Progenitor cell of endocrine pancreas (in vitro differentiated cells): Measurements from ENCODE around the gene LCE2A. TPM values are rescaled to one million over a fixed set of nuclear protein-coding genes. Genes with fewer than 3 reads are reported as not detected.

Experiments
- DNase-seq: peaks from one replicate; pipeline ENCODE4 v3.0.0; 2021; ENCODE audit warnings: low spot score; ENCODE audit not compliant: unreplicated experiment
- H3K27ac Mint-ChIP-seq: 2 replicates; pipeline ENCODE4 v1.8.0; 2021; ENCODE audit warnings: mild to moderate bottlenecking, moderate library complexity, mixed read lengths
- H3K27me3 Mint-ChIP-seq: 2 replicates; pipeline ENCODE4 v1.8.0; 2021; ENCODE audit warnings: mixed read lengths
- H3K36me3 Mint-ChIP-seq: 2 replicates; pipeline ENCODE4 v1.8.0; 2022; ENCODE audit warnings: mixed read lengths; ENCODE audit not compliant: insufficient read depth
- H3K4me1 Mint-ChIP-seq: 2 replicates; pipeline ENCODE4 v1.8.0; 2021; ENCODE audit warnings: low read depth, mixed read lengths
- H3K4me3 Mint-ChIP-seq: 2 replicates; pipeline ENCODE4 v1.8.0; 2021; ENCODE audit warnings: low read depth, mild to moderate bottlenecking, moderate library complexity, mixed read lengths
- H3K9me3 Mint-ChIP-seq: 2 replicates; pipeline ENCODE4 v1.8.0; 2021; ENCODE audit warnings: low read depth, mixed read lengths
- total RNA-seq: library from RNA; stranded (reverse); gene quantifications from 2 replicates; pipeline ENCODE4 v1.2.1, GENCODE V29; 2021
- TF ChIP-seq, protein P1 (sequence below): fragments of 200-600 bp; sonication (generic); IDR thresholded peaks from one replicate; pipeline ENCODE4 v1.5.0; 2021; ENCODE audit warnings: antibody characterized with exemption, mild to moderate bottlenecking; ENCODE audit not compliant: unreplicated experiment

The LCE2A gene
- total RNA-seq, 1 donor from 2014 or later = not detected

DNA sequence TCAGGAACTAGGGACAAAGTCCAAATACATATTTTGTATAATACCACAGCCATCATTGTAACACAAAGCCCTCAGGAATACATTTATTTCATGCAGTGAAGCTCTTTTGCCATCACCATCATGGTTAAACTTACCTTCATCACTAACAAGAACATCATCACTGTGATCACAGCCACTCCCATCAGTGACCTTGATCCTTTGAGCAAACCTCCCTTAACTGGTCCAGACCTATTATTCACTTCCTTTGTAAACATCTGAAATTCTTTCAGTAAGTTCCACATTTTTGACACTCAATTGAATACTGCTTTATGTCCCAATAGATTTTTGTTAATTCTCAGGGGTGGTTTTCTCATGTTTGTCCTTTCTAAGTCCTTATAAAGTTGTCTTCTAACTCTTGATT, 43.5 kb downstream of the LCE2A start:
- Mint-ChIP-seq H3K4me1 (no peaks in the 10 kb centered on the region), H3K27me3 (no peaks in the 10 kb centered on the region), H3K27ac (no peak overlapping the region), H3K36me3 (peaks cover 3% of the 10 kb centered on the region), H3K9me3 (peaks cover 71% of the 10 kb centered on the region), H3K4me3 (no peak overlapping the region)
- TF ChIP-seq, protein P1, sequence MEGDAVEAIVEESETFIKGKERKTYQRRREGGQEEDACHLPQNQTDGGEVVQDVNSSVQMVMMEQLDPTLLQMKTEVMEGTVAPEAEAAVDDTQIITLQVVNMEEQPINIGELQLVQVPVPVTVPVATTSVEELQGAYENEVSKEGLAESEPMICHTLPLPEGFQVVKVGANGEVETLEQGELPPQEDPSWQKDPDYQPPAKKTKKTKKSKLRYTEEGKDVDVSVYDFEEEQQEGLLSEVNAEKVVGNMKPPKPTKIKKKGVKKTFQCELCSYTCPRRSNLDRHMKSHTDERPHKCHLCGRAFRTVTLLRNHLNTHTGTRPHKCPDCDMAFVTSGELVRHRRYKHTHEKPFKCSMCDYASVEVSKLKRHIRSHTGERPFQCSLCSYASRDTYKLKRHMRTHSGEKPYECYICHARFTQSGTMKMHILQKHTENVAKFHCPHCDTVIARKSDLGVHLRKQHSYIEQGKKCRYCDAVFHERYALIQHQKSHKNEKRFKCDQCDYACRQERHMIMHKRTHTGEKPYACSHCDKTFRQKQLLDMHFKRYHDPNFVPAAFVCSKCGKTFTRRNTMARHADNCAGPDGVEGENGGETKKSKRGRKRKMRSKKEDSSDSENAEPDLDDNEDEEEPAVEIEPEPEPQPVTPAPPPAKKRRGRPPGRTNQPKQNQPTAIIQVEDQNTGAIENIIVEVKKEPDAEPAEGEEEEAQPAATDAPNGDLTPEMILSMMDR = no peak
- no peak for DNase-seq

DNA sequence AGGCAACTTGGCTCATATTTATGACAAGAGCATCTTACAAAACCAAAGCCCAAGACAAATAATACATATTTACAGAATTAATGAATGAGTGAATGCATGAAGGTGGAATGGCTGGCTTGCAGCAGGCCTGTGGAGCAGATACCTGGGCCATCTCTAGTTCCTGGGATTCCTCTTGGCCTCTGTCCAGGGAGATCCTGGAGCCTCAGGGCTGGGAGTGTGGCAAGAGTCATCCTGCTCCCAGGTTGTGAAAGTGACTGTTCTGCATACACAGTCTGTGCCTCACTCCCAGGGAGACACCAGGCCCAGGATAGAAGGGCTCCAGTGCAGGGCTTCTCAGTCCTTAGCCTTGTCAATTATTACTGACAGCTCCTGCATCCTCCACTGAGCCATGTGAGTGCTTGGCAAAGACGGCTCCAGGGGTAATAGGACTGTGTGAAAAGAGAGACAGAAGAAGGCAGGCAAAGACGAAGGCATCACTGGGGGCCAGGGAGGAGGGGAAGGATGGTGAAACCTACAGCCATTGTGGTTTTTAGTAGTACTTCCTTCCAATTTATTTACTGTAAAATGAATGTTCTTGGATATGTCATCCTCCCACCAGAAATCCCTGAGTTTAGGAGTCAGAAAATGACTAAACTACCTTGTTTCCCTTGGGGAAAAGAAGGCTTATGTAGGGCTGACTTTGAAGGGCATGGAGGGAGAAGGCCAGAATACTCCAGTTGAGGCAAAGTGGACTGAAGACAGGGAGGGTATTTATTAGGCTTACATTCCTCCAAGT, 45.4 kb downstream of the LCE2A start:
- TF ChIP-seq, protein P1 = no peak
- Mint-ChIP-seq H3K4me3 (no peak overlapping the region), H3K27ac (no peak overlapping the region), H3K4me1 (no peaks in the 10 kb centered on the region), H3K9me3 (peaks cover 71% of the 10 kb centered on the region), H3K27me3 (no peaks in the 10 kb centered on the region), H3K36me3 (peaks cover 4% of the 10 kb centered on the region)
- no peak for DNase-seq

DNA sequence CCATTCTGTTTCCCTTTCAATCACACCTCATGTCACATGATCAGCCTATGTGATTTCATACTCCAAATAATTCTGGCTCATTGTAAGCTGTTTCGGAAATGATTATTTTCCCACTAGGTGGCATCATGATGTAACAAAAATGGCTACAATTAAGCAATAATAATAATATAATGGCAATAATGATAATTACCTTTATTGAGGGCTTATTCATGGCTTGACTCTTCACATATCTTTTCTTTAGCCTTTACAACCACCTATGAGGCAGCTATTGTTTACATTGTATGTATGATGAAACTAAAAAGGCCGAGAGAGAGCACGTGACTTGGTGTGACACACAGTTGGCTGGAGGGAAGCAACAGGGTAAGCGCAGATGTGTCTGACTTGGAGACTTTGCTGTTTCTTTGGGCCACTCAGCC, 47.2 kb downstream of the LCE2A start:
- Mint-ChIP-seq H3K27me3 (no peaks in the 10 kb centered on the region), H3K36me3 (peaks cover 5% of the 10 kb centered on the region), H3K9me3 (peaks cover 66% of the 10 kb centered on the region), H3K4me1 (no peaks in the 10 kb centered on the region), H3K27ac (no peak overlapping the region), H3K4me3 (no peak overlapping the region)
- TF ChIP-seq, protein P1 = no peak
- DNase-seq = no peak

DNA sequence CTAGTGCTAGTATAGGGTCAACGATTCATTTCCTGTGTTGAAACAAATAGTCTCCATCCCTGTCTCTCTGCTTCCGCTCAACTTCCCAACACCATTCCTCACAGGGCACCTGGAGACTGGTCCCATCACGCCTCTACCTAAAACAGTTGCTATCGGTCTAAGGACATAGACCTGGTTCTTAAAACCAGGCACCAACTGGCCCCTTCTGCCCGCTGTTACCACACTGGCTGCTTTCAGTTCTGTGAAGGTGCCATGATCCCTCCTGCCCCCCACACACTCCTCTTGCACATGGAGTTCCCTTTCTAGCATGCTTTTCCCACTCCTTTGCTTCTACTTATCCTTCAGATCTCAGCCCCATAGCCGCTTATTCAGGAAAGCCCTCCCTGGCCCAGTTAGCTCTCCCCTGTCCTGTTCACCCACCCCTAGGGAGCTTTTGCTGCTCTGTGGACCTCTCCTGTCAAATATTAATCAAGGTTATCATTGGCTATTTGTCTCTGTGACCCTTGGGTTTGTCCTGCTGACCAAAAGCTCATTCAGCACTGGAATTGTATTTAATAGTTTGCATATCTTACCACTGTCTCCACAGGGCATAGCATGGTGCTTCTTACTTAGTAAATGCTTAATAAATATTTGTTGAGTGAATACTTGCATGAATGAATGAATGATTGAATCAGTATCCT, 47.8 kb downstream of the LCE2A start:
- H3K4me3 Mint-ChIP-seq = no peak overlapping the region
- peaks cover 5% of the 10 kb centered on the region for H3K36me3 Mint-ChIP-seq
- H3K9me3 Mint-ChIP-seq = peaks cover 70% of the 10 kb centered on the region

DNA sequence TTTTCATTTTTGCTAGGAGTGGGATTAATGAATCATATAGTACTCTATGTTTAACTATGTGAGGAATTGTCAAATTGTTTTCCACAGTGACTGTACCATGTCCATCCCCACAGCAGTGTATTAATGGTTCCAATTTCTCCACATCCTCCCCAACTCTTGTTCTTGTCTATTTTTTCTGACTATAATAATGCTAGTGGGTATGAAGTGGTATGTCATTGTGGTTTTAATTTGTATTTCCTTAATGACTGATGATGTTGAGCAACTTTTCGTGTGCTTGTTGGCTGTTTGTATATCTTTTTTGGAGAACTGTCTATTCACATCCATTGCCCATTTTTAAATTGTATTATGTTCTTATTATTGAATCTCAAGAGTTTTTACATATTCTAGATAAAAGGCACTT, 49.7 kb downstream of the LCE2A start:
- no peak for DNase-seq
- TF ChIP-seq, protein P1 = no peak
- peaks cover 67% of the 10 kb centered on the region for H3K9me3 Mint-ChIP-seq

More for the DNA sequence above, 47.8 kb downstream of the LCE2A start:
- no peak for DNase-seq
- TF ChIP-seq, protein P1 = no peak
- Mint-ChIP-seq H3K4me1 (no peaks in the 10 kb centered on the region), H3K27ac (no peak overlapping the region), H3K27me3 (no peaks in the 10 kb centered on the region)

More for the DNA sequence above, 49.7 kb downstream of the LCE2A start:
- H3K27ac Mint-ChIP-seq = no peak overlapping the region
- H3K4me3 Mint-ChIP-seq = no peak overlapping the region
- no peaks in the 10 kb centered on the region for H3K27me3 Mint-ChIP-seq
- H3K4me1 Mint-ChIP-seq = no peaks in the 10 kb centered on the region
- peaks cover 5% of the 10 kb centered on the region for H3K36me3 Mint-ChIP-seq

Other genes with a start within 250 kb of the LCE2A start
- gene LCE5A, start 187.5 kb upstream of the LCE2A start, total RNA-seq = not detected in 2 replicates
- gene CRCT1, start 183.9 kb upstream of the LCE2A start, total RNA-seq = not detected in 2 replicates
- gene LCE3E, start 131.6 kb upstream of the LCE2A start, total RNA-seq = not detected in 2 replicates
- gene LCE3D, start 117.8 kb upstream of the LCE2A start, total RNA-seq = not detected in 2 replicates
- gene LCE3C, start 98.1 kb upstream of the LCE2A start, total RNA-seq = not detected in 2 replicates
- gene LCE3B, start 84.5 kb upstream of the LCE2A start, total RNA-seq = not detected in 2 replicates
- gene LCE3A, start 75.2 kb upstream of the LCE2A start, total RNA-seq = not detected in 2 replicates
- gene LCE2D, start 35.0 kb upstream of the LCE2A start, total RNA-seq = not detected in 2 replicates
- gene LCE2C, start 23.1 kb upstream of the LCE2A start, total RNA-seq = not detected in 2 replicates
- not detected in 2 replicates for gene LCE2B, start 12.2 kb upstream of the LCE2A start, total RNA-seq
- gene LCE4A, start 9.8 kb downstream of the LCE2A start, total RNA-seq = not detected in 2 replicates
- gene KPRP, start 59.7 kb downstream of the LCE2A start, total RNA-seq = not detected in 2 replicates
- not detected in 2 replicates for gene LCE1F, start 76.8 kb downstream of the LCE2A start, total RNA-seq
- not detected in 2 replicates for gene LCE1E, start 87.9 kb downstream of the LCE2A start, total RNA-seq
- gene LCE1D, start 98.4 kb downstream of the LCE2A start, total RNA-seq = not detected in 2 replicates
- not detected in 2 replicates for gene LCE1C, start 108.3 kb downstream of the LCE2A start, total RNA-seq
- not detected in 2 replicates for gene LCE1B, start 113.6 kb downstream of the LCE2A start, total RNA-seq
- gene LCE1A, start 129.1 kb downstream of the LCE2A start, total RNA-seq = not detected in 2 replicates
- gene LCE6A, start 144.5 kb downstream of the LCE2A start, total RNA-seq = not detected in 2 replicates
- gene LCE7A, start 161.7 kb downstream of the LCE2A start, total RNA-seq = not detected in 2 replicates
- not detected in 2 replicates for gene SMCP, start 180.0 kb downstream of the LCE2A start, total RNA-seq
- not detected in 2 replicates for gene IVL, start 210.2 kb downstream of the LCE2A start, total RNA-seq
- gene SPRR5, start 248.9 kb downstream of the LCE2A start, total RNA-seq = not detected in 2 replicates